Cardiac septum (tissue), 1 donor: ENCODE results near the gene ABHD14A. TPM values are rescaled to one million over a fixed set of nuclear protein-coding genes. Genes with fewer than 3 reads are reported as not detected.
A peak's percentile ranks its signal among the peaks of the same experiment; 100 is the strongest.
"Not testable (repeated sequence)": the region's sequence is repeated elsewhere in the genome, so short reads cannot be mapped to it uniquely, and the experiment has no call there.

ENCODE experiments used
- DNase-seq: peaks from one replicate; pipeline ENCODE4 v3.0.0-alpha.2; 2020; ENCODE audit warnings: low spot score
- intact Hi-C: fragments of 100-400 bp; cut with DNase I; formaldehyde crosslinking; loops from one replicate; pipeline ENCODE4 v1.14.0; 2022
- long read RNA-seq: library from polyadenylated mRNA; unstranded; transcript quantifications from one replicate; pipeline ENCODE4 v2.0.0, GENCODE V29; 2021
- total RNA-seq: library from RNA; stranded (reverse); fragmentation: NEBNext Ultra II Directional; extraction: Animal tissue kit (Norgen Biotek cat#: 25700); gene quantifications from one replicate; pipeline ENCODE4 v1.2.1, GENCODE V29; 2021
- donor health status: DM: no; HTN: no; CAD: no.

The ABHD14A gene
- 12.5 TPM for total RNA-seq
- long read RNA-seq, transcript ABHD14A-201 (5 exons, 1,062 nt): major isoform, 12 of 20 reads
- long read RNA-seq, partial matches to known transcripts: 4 of 20 reads
- long read RNA-seq, other reads (novel, unspliced or antisense): 4 of 20 reads

DNA sequence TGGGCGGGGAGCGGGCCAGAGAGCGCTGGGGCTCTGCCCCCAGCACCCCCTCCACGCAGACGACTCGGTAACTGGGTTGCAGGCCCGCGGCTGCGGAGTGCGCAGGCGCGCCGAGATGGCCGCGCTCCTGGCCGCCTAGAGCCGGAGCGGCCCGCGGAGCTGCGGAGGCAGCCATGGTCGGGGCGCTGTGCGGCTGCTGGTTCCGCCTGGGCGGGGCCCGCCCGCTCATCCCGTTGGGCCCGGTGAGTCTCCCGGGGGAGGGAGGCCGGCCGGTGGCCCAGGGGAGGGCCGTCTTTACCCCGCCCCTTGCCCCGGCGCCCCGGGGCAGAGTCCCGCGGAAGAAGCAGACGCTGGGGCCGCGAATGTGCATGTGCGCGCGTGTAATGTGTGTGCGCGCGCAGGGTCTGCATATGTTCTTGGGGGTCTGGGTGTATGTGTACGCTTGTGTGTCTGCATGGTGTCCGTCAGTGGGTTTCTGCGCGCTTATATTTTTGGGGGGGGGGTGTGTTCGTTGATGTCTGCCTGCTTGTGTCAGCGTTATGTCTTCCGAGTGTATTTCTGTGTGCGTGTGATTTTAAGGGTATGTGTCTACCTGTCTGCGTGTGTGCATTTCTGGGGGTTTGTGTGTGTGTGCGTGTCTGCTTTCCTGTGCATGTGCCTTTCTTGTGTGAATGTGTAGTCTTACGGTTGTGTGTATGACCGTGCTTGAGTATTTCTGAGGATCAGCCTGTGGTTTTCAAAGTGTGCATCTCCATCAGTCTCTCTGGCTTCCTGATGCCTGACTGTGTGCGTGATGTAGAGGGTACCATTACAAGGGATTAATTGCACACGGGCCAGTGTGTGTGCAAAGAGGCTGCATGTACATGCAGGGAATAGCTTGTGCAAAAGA lies at the start of gene ABHD14A:
TSS of gene ABHD14A (plus strand) at position 102 of the 889 bp plus-strand sequence. CDS start at position 174, 72 bp downstream.
- intact Hi-C loops: loop anchor here (1.0 kb wide), 1 partner anchor 33 kb away; the partner anchor contains the start of gene PARP3
- DNase-seq: peak; percentile 89

DNA sequence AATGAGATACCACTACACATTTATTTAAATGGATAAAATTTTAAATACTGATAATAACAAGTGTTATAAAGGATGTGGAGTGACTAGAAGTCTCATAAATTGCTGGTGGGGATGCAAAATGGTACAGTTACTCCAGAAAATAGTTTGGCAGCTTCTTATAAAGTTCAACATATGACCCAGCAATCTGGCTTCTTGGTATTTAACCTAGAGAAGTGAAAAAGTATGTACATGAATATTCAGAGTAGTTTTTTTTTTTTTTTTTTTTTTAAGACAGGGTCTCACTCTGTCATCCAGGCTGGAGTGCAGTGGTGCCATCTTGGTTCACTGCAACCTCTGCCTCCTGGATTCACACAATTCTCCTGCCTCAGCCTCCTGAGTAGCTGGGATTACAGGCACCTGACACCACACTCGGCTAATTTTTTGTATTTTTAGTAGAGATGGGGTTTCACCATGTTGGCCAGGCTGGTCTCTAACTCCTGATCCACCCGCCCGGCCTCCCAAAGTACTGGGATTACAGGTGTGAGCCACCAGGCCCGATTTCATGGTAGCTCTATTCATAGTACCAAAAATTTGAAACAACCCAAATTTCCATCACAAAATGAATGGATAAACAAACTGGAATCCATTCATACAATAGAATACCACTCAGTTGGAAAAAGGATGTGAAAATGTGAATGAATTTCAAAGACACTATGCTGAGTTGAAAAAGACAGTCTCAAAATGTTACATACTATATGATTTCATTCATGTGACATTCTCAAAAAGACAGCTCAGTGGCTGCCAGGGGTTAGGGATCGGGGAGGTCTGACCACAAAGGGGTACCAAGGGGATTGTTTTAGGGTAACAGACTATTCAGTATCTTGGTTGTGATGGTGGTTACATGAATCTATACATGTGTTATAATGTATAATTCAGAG lies 47.5 kb upstream of the ABHD14A start:
- no peak for DNase-seq
- intact Hi-C loops: no loop called here

DNA sequence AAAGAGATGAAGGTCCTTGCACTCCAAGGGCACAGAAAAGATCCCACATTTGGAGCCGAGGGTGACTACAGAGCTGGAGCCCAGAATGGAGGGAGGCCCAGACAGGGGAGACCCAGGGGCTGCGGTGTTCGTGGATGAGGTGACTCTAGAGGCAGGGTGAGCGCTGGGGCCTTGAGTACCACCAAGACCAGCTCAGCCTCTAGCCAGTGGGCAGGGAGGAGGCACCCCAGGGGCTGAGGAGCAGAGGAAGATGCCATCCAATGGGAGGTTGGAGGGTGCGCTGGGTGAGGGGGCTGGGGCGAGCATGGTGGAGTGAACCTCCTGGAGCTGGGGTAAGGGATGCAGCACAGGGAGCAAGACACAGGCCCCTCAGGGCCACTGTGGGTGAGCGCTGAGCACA lies 46.4 kb upstream of the ABHD14A start:
- intact Hi-C loops: no loop called here
- DNase-seq: no peak

DNA sequence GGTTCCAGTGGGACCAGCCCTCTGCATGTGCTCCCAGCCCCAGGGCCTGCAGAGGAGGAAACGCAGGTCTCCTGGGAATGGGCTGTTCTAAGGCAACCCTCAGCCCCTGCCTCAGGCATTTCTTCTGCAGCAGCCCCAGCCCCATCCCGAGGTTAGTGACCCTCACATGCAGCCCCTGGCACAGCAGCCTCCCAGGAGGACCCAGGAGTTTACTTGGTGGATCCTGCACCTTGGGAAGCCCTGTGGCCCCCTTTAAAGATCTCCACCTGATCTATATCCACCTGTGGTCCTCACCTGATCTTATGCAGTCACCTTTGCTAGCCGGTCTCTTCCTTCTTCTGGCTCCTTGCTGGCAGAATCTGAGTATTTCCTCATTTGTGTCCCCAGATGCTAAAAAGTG lies 45.9 kb upstream of the ABHD14A start:
- DNase-seq, intact Hi-C loops: not testable (repeated sequence)

DNA sequence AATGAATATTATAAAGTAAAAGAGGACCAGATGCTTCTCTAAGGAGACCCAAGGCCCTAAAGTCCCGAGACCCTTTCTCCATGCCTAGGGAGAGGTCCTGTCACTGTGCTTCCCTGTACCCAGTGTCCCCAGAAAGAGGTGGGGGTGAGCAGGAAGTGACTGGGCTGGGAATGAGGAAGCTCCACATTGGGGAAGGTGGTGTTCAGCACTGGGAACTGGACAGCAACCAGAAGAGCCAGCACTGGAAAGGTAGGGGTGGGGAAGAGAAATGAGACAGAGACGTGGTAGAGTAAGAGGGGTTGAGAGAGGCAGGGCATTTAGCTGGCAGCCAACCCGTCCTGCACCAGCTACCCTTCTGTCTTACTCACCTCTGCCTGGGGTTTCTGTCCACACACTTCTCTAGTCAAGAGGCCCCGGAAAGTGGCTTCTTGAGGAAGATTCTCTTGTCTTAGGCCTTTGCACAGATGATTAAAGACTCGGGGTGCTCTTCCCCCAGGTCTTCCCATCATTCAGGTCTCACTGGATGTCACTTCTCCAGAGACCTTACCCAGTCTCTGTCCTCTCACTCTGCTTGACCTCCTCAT lies 45.4 kb upstream of the ABHD14A start:
- DNase-seq: no peak
- intact Hi-C loops: no loop called here

DNA sequence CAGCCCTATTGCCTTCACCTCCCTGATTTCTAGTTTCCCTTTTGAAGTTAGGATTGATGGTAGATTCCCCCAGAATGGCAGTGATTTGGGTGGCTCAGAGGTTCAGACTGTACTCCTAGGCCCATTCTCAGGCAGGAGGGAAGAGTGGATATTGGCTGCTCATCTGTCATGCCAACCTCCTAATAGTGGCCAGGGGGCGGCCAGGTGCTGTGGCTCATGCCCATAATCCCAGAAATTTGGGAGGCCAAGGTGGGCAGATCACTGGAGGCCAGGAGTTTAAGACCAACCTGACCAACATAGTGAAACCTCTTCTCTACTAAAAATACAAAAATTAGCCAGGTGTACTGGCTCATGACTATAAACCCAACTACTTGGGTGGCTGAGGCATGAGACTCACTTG lies 44.4 kb upstream of the ABHD14A start:
- DNase-seq: no peak

DNA sequence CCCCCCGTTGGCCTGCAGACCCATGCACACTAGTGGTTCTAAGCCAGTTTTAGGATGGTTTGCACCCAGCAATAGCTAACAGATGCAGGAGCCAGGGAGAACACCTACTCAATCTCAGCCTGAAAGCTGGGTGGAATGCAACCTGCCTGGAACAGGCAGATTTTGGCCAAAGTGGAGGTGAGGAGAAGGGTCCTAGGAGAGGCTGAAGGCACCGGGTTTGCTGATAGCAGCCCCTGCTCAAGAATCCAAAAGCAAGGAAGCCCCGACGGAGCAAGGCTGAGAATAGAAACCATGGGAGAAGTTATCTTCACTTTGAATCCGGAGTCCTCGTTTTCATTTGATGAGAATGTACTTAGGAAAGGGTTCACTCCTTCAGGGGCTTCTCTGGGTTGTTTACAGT lies 43.1 kb upstream of the ABHD14A start:
- intact Hi-C loops: no loop called here
- DNase-seq: no peak

More for the DNA sequence above, 44.4 kb upstream of the ABHD14A start:
- intact Hi-C loops: no loop called here

DNA sequence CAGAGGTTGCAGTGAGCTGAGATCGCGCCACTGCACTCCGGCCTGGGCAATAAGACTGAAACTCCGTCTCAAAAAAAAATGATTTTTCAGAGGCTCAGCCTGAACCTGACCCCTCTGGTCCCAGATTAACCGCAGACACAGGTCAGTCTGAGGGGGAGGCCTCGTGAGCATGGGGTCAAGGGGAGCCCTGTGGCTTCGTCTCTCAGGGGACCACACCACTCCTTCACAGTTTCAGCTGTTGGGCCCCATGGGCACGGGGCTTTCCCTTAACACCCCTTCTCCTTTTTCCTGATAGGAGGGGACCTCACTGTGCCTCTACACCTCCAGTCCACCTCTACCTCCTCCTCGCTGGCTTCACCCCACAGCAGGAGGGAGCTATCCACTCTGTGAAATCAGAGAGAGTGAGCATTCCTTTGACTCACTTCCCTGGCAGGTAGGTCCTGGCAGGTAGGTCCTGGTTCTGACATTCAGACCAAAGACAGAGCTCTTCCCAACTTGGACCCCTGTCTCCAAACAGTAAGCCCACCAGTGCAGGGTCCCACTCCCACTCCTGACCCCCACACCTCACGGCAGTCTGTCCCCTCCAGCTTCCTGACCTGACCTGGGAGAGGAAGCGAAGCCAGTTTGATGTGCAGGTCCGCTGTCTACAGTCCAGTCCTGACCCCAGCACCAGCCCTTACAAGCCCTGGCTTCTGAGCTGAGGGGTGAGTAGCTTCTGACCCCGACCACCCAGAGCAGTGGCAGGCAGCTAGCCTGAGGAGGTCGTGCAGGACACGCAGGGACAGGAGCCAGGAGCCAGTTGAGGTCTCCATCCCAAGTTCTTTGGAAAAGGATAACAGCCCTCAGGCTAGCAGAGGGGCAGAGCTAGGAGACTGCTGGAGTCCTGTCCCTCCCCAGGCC lies 42.1 kb upstream of the ABHD14A start:
- no peak for DNase-seq
- intact Hi-C loops: no loop called here

DNA sequence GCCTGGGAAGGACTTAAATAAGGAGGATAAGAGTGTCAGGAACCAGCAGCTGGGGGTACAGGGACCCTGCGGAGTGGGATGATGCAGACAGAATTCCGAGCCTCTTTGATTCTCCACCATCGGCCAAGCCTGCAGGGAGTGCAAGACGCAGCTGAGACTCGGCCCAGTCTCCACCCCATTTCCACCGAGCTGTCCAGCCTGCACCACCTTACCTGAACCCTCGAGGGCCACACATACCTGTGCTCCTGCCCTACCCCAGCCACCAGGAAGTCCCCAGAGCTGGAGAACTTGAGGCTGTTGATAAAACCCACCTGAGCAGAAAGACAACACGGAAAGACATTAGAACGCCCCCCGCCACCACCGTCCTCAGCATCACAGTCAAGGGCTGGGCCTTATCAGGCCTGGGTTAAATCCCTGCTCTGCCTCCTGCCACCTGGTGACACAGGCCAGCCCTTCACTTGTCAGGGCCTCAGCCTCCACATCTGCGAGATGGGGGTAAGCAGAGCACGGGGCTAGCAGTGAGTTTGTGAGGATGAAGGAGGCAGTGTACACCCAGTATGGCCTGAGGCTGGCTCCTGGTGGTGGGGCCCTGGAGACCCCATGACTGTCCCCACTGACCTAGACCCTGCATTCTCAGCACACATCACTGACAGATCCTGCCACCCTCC lies 41.3 kb upstream of the ABHD14A start:
- DNase-seq: no peak
- intact Hi-C loops: no loop called here

DNA sequence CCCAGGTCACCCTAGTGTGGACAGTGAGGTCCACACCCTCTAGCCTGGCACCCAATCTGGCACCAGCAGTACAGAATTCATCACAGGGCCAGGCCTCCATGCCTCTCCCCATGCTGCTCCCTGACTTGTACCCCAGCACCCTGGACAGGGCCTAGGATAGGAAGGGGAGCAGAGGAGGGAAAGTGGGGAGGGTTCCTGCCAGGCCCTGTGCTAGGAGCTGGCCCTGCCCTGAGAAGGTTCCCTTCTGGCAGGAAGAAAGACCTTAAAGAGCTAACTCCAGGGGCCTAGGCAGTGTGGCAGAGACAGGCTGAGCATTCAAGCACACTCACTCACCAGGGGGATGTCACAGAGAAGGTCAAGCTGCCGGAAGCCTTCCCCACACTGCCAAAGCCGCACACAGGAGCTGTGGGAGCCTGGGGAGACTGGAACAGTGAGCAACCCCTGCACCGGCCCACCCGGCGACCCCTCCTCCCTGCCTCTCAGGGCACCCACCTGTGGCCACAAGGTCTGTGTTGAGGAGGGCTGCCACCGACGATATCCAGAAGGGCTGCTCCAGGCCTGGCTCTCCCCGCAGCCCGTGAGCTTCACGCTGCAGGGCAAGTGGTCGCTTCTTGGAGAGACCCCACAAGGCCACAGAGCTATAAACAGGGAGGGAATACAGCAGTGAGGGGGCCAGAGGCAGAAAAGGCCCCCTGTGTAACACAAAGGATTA lies 40.6 kb upstream of the ABHD14A start:
- intact Hi-C loops: no loop called here
- no peak for DNase-seq

DNA sequence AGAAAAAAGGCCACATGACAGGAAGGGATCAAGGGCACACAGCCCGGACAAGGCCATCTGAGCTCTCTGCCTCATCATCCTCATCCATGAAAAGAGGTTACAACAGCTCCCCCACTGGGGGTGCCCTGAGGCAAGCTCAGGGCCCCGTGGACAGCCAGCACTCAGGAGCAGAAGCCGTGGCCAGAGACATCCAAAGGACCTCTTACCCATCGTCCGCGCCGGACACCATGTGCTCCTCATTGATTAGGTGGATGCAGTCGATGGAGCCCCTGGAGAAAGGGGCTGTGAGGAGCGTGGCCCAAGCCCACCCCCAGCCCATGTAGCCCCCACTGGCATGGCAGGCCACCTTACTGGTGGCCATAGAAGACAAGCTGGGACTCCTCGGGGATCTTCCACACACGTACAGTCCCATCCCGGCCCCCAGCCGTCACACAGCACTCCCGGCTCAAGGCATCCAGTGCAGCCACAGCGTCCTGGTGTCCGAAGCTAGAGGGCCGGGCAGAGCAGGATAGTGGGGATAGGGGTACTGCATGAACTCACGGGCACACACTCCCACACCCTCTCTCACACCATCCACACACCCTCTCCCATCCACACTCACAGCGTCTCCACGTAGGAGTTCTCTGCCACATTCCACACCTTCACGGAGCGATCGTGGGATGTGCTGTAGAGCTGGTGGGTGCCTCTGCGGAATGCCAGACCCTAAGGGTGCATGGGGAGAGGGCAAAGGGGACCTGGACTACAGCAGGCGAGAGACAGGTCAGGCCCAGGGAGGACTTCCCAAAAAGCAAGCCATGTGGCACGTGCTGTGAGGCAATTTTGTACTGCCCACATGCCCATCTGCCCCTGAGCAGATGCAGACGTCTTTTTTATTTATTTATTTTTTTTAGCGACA lies 39.6 kb upstream of the ABHD14A start:
- intact Hi-C loops: no loop called here
- no peak for DNase-seq

DNA sequence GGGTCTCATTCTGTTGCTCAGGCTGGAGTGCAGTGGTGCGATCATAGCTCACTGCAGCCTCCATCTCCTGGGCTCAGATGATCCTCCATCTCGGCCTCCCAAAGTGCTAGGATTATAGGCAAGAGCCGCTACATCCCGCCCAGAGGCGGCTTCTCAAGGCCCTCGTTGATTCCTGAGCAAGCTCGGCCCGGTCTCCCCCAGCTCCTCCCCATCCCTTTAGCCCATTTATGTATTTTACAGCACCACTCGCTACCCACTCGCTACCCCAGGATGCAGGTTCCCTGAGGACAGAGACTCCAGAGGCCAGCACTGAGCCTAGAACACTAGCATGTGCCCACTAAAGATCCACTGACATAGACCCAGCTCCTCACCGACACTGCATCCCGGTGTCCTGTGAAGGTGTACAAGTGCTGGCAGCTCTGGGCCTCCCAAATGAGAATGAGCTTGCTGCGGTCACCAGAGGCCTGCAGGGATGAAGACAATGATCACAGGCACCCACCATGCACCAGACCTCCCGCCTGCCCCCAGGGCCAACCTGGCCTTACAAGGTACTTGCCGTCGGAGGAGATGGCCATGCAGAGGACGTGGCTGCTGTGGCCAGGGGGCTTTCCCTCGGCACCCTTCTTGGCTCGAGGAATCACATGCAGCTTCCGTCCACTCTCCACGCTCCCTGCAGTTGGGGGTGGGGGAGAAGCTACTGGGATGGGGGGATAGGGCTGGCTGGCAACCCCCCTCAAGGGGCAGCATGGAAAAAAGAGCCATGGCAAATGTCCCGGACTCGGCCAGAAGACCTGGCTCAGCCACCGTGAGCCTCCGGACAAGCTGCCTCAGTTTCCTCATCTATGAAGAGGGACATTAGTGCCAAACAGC lies 38.7 kb upstream of the ABHD14A start:
- intact Hi-C loops: no loop called here
- no peak for DNase-seq

DNA sequence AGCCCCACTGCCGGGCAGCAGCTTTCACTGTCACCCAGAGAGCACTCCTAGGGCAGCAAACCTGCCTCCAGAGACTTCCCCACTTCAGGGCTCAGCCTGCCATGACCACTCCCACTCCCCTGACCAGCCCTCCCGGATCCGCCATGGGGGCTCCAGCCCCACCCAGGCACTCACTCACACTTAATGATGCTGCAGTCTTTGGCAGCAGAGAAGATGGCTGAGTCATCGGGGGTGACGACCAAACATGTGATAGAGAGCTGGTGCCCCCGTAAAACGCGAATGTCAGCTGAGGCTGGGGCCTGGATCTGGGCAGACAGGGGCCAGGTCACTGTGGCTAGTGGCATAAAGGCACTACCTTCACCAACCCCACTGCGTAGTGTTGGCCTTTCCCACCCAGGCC lies 37.9 kb upstream of the ABHD14A start:
- no peak for DNase-seq
- intact Hi-C loops: no loop called here

DNA sequence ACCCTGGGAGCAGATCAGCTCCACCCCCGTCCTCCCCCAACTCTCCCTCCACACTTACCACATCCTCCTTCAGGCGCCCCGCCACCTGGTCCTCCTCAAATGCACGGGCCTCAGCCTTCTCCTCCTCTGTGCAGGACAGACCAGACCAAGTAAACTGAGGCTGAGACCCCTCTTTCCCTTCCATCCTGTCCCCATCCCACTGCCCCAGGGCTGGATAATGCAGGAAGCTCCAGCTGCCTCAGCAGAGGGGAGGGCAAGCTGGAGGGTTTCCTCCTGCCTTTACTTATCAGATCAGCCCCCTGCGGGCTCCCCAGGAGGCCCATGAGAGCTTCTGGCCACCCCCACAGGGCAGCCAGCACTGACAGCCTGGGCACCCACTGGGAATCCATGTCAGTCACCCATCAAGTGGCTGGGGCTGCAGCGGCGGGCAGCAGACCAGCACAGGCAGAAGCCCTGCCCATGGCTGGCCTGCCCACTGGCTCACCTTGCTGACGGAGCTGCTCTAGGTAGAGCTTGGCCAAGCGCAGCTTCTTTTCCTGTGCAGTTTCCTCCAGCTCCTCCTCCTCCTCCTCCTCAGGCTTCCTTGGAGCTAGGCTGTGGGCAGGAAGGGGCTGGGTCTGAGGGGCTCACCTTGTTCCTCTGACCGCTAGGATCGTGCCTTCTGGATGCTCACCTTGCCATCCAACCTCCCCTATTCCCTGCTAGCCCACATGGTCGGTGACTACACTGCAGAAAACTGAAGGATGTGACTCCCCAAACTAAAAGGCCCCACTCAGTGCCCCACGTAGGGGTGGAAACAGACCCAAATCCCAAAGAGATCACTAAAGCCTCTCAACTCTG lies 37.0 kb upstream of the ABHD14A start:
- intact Hi-C loops: no loop called here
- DNase-seq: peak; percentile 56
